Measurements from ENCODE around the gene RORB.
"Not testable (repeated sequence)": the region's sequence is repeated elsewhere in the genome, so short reads cannot be mapped to it uniquely, and the experiment has no call there.

RORB gene

DNA sequence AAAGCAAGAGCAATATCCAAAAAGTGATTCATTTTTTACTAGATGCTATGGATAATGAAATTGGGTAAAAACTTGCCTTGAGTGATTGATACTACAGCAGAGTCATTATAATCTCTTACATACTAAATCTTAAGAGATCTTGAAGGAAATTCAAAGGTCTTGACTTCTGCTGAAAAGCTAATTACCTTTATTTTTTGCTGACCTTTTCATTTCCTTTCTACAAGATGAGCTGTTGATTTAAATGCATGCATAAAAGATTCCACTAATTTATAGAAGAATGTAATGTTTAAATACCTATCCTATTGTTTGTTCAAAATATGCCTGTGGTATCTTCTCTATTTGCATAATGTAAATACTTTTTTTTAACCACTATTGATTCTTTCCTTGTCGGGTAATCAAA is 27.2 kb downstream of the RORB start:
- DNase-seq (ENCODE audit: low read depth, low spot score), result no peak
- Histone ChIP-seq H3K36me3 (ENCODE audit: insufficient read depth, low read length) (no peaks in the 10 kb centered on the region), H3K4me3 (no peak overlapping the region), H3K9me3 (ENCODE audit: low read depth, low read length) (no peaks in the 10 kb centered on the region), H3K27ac (no peak overlapping the region), H3K9ac (ENCODE audit: insufficient read length) (no peak overlapping the region)
- TF ChIP-seq FOXP2 (optimal IDR thresholded peaks at IDR 0.05; ENCODE audit: control extremely low read depth, extremely low read length, insufficient read depth) (no peak), POLR2AphosphoS5 (IDR thresholded peaks at IDR 0.05; ENCODE audit: borderline replicate concordance, low read depth, low read length) (no peak), EZH2 (IDR thresholded peaks at IDR 0.05) (no peak)

DNA sequence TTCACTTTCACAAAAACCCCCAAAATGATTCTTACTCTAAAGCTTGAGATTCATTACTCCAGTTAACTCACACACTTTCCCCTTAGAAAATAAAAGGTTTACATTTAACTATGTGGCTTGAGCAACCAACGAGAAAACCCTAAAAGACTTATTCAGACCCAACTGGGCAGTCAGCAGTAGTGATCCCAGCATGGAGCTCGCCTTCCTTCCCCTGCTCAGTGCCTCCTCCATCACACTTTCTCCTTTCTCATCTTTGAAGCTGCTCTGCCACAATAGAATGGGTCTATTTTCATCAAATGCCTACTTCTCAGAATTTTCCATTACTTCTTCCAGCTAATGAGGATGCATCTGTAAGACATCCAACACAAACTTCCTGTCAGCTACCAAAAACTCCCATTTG is 29.1 kb downstream of the RORB start:
- no peaks in the 10 kb centered on the region for H3K36me3 ChIP-seq (ENCODE audit: insufficient read depth, low read length)
- H3K9ac ChIP-seq (ENCODE audit: insufficient read length), result no peak overlapping the region
- no peak overlapping the region for H3K4me3 ChIP-seq
- no peak for DNase-seq (ENCODE audit: low read depth, low spot score)
- TF ChIP-seq POLR2AphosphoS5 (IDR thresholded peaks at IDR 0.05; ENCODE audit: borderline replicate concordance, low read depth, low read length) (no peak), FOXP2 (optimal IDR thresholded peaks at IDR 0.05; ENCODE audit: control extremely low read depth, extremely low read length, insufficient read depth) (no peak), EZH2 (IDR thresholded peaks at IDR 0.05) (no peak)
- no peak overlapping the region for H3K27ac ChIP-seq
- no peaks in the 10 kb centered on the region for H3K9me3 ChIP-seq (ENCODE audit: low read depth, low read length)

DNA sequence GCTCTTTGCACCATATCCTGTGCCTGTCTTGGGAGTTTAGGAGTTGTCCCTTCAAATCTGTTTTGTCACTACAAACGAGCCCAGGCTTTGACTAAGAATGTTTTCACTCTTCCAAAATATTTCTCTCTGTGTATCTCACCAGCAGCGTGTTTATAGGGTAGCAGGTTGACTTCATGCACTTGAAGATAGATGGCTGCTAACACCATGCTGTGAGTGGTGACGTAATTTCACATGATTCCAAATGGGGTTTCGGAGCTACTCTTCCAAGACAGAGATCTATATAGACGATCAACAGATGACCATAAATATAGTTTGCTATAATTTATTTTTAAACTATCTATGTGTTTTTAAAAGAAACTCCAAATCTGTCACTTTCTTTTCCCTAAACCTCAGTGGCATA is 30.6 kb downstream of the RORB start:
- no peak overlapping the region for H3K27ac ChIP-seq
- no peak for DNase-seq (ENCODE audit: low read depth, low spot score)
- no peak overlapping the region for H3K4me3 ChIP-seq
- no peak overlapping the region for H3K9ac ChIP-seq (ENCODE audit: insufficient read length)
- H3K36me3 ChIP-seq (ENCODE audit: insufficient read depth, low read length), result no peaks in the 10 kb centered on the region
- H3K9me3 ChIP-seq (ENCODE audit: low read depth, low read length), result no peaks in the 10 kb centered on the region
- no peak for TF ChIP-seq EZH2 (IDR thresholded peaks at IDR 0.05)
- no peak for TF ChIP-seq FOXP2 (optimal IDR thresholded peaks at IDR 0.05; ENCODE audit: control extremely low read depth, extremely low read length, insufficient read depth)
- TF ChIP-seq POLR2AphosphoS5 (IDR thresholded peaks at IDR 0.05; ENCODE audit: borderline replicate concordance, low read depth, low read length), result no peak

DNA sequence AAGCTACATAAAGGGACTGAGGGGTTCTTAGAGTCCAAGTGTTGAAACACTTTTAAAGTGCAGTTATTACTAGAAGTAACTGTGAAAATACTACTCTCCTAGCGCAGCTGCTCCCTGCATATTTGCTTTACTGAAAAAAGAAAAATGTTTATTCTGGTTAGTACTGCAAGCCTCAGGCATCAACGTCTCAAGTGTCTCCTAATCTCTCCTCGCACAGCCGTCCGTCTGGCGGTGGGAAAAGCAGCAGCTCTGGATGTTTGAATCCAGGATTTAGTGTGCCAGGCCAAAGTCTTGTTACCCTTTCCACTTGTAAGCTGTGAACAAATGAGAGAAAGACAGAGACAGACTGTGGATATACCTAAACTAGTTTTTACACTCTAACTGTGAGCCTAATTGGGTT is 31.1 kb downstream of the RORB start:
- TF ChIP-seq POLR2AphosphoS5 (IDR thresholded peaks at IDR 0.05; ENCODE audit: borderline replicate concordance, low read depth, low read length) (no peak), FOXP2 (optimal IDR thresholded peaks at IDR 0.05; ENCODE audit: control extremely low read depth, extremely low read length, insufficient read depth) (no peak), EZH2 (IDR thresholded peaks at IDR 0.05) (no peak)
- H3K27ac ChIP-seq, result no peak overlapping the region

DNA sequence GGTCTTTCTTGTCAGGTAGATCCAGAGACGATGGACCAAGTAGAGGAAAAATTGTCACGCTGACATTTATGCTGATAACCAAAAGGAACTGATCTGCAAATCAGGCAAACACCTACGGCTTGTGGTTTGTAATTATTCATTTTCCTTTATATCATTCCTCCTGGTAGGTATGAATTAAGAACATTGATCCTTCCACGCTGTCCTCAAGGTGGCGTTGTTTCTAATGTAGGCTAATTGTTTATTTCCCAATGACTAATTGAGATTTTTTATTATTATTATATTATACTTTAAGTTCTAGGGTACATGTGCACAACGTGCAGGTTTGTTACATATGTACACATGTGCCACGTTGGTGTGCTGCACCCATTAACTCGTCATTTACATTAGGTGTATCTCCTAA is 33.3 kb downstream of the RORB start:
- not testable (repeated sequence) for H3K36me3 ChIP-seq (ENCODE audit: insufficient read depth, low read length); DNase-seq (ENCODE audit: low read depth, low spot score); H3K4me3 ChIP-seq; H3K9ac ChIP-seq (ENCODE audit: insufficient read length); H3K9me3 ChIP-seq (ENCODE audit: low read depth, low read length); H3K27ac ChIP-seq

More for the DNA sequence above, 31.1 kb downstream of the RORB start:
- H3K4me3 ChIP-seq, result no peak overlapping the region
- DNase-seq (ENCODE audit: low read depth, low spot score), result no peak
- no peak overlapping the region for H3K9ac ChIP-seq (ENCODE audit: insufficient read length)
- H3K36me3 ChIP-seq (ENCODE audit: insufficient read depth, low read length), result no peaks in the 10 kb centered on the region
- H3K9me3 ChIP-seq (ENCODE audit: low read depth, low read length), result no peaks in the 10 kb centered on the region

DNA sequence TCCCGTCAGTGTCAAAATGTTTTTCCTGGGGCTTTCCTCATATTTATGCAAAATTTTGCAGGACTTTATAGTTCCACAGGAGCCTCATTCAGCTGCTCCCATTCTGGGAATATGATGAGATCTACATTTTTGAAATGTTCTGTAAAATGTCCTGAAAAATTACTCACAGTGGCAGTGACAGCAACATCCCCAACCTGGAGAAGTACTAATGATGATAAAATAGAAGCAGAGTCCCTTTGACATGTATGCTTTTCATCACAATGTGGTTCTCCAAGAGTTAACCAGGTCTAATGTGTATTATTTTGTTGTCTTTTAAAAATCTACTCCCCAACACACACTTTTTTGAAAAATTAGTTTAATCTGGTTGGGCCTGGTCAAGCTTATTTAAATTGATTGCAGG is 36.1 kb downstream of the RORB start:
- Histone ChIP-seq H3K36me3 (ENCODE audit: insufficient read depth, low read length) (no peaks in the 10 kb centered on the region), H3K27ac (no peak overlapping the region), H3K9me3 (ENCODE audit: low read depth, low read length) (no peaks in the 10 kb centered on the region), H3K4me3 (no peak overlapping the region), H3K9ac (ENCODE audit: insufficient read length) (no peak overlapping the region)
- TF ChIP-seq POLR2AphosphoS5 (IDR thresholded peaks at IDR 0.05; ENCODE audit: borderline replicate concordance, low read depth, low read length) (no peak), FOXP2 (optimal IDR thresholded peaks at IDR 0.05; ENCODE audit: control extremely low read depth, extremely low read length, insufficient read depth) (no peak), EZH2 (IDR thresholded peaks at IDR 0.05) (no peak)
- no peak for DNase-seq (ENCODE audit: low read depth, low spot score)

DNA sequence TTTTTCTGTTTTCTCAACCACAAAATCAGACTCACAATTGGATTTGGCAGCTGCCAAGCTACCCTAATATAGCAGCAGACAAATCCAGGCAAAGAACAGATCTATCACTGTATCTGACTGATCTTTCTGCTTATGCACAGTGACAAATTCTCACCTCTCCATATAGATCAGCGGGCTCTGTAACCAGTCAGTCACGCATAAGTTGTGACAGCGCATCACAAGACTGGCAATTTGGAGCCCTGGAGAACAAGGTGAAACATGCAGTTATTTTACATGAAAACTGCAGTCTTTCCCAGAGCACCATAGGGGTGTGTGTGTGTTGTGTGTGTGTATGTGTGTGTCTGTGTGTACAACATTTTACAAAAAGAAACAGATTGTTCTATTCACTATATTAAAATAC is 37.7 kb downstream of the RORB start:
- Histone ChIP-seq H3K27ac (no peak overlapping the region), H3K36me3 (ENCODE audit: insufficient read depth, low read length) (no peaks in the 10 kb centered on the region)
- TF ChIP-seq FOXP2 (optimal IDR thresholded peaks at IDR 0.05; ENCODE audit: control extremely low read depth, extremely low read length, insufficient read depth) (no peak), POLR2AphosphoS5 (IDR thresholded peaks at IDR 0.05; ENCODE audit: borderline replicate concordance, low read depth, low read length) (no peak), EZH2 (IDR thresholded peaks at IDR 0.05) (no peak)

DNA sequence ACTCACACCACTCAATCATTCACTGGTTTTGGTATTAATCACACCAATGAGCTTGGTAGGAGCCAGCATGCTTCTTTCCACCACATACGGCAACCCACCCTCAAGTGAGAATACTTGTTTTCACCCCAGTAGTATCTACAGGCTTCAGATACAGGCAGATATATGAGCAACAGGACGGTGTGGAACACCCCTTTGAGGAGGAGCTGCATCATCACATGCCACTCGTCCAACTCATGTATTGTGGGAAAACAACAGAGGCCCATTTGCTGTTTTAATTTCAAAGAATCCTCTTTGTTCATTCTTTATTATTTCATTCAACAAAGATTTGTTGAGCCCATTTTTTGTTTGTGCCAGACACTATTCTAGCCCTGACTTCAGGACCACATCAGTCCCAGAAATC is 46.0 kb downstream of the RORB start:
- TF ChIP-seq EZH2 (IDR thresholded peaks at IDR 0.05) (no peak), FOXP2 (optimal IDR thresholded peaks at IDR 0.05; ENCODE audit: control extremely low read depth, extremely low read length, insufficient read depth) (no peak), POLR2AphosphoS5 (IDR thresholded peaks at IDR 0.05; ENCODE audit: borderline replicate concordance, low read depth, low read length) (no peak)
- no peak overlapping the region for H3K9ac ChIP-seq (ENCODE audit: insufficient read length)
- no peaks in the 10 kb centered on the region for H3K9me3 ChIP-seq (ENCODE audit: low read depth, low read length)
- no peaks in the 10 kb centered on the region for H3K36me3 ChIP-seq (ENCODE audit: insufficient read depth, low read length)
- H3K4me3 ChIP-seq, result no peak overlapping the region
- no peak for DNase-seq (ENCODE audit: low read depth, low spot score)
- no peak overlapping the region for H3K27ac ChIP-seq

More for the DNA sequence above, 37.7 kb downstream of the RORB start:
- no peak for DNase-seq (ENCODE audit: low read depth, low spot score)
- H3K9ac ChIP-seq (ENCODE audit: insufficient read length), result no peak overlapping the region
- H3K9me3 ChIP-seq (ENCODE audit: low read depth, low read length), result no peaks in the 10 kb centered on the region
- H3K4me3 ChIP-seq, result no peak overlapping the region

DNA sequence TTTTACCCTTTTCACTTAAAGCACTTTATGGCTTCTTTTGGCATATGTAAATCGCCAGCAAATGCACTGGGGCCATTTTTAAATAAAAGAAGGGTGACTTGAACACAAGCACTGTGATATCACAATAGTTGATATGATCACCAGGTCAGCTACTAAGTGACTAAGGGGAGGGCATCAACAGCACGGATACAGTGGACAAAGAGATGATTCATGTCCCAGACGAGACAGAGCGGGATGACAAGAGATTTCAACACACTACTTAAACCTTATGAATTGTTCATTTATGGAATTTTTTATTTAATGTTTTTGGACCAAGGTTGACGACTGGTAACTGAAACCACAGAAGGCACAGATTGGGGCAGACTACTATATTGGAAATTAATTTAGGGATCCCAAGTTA is 54.1 kb downstream of the RORB start:
- no peak overlapping the region for H3K27ac ChIP-seq
- no peaks in the 10 kb centered on the region for H3K36me3 ChIP-seq (ENCODE audit: insufficient read depth, low read length)
- H3K9ac ChIP-seq (ENCODE audit: insufficient read length), result no peak overlapping the region
- TF ChIP-seq FOXP2 (optimal IDR thresholded peaks at IDR 0.05; ENCODE audit: control extremely low read depth, extremely low read length, insufficient read depth) (no peak), EZH2 (IDR thresholded peaks at IDR 0.05) (no peak), POLR2AphosphoS5 (IDR thresholded peaks at IDR 0.05; ENCODE audit: borderline replicate concordance, low read depth, low read length) (no peak)
- DNase-seq (ENCODE audit: low read depth, low spot score), result no peak
- H3K4me3 ChIP-seq, result no peak overlapping the region
- H3K9me3 ChIP-seq (ENCODE audit: low read depth, low read length), result no peaks in the 10 kb centered on the region

Measured in SK-N-MC (cell line).